GM12864 (cell line): ENCODE results near the gene NCOR2.

ENCODE experiments used
- DNase-seq: peaks from one replicate; pipeline ENCODE4 v3.0.0-alpha.2; 2011; ENCODE audit warnings: low read depth
- H3K4me3 ChIP-seq: 2 replicates; pipeline ENCODE4 v1.5.1; 2011; ENCODE audit warnings: mild to moderate bottlenecking, low read depth, low read length, control low read depth
- CTCF ChIP-seq: IDR thresholded peaks from 2 replicates; pipeline ENCODE4 v1.5.1; 2011; ENCODE audit warnings: low read depth, mild to moderate bottlenecking, moderate library complexity, low read length, control low read depth, inconsistent platforms; ENCODE audit errors: missing control alignments

NCOR2 gene

GRCh38 chr12:124533456-124533855 lies 34.0 kb downstream of the NCOR2 start:
- H3K4me3 ChIP-seq = no peak overlapping the region
- DNase-seq = no peak
- no peak for TF ChIP-seq CTCF

- DNase-seq = no peak
- no peak overlapping the region for H3K4me3 ChIP-seq
- no peak for TF ChIP-seq CTCF
Observed at GRCh38 chr12:124532967-124533366, 34.4 kb downstream of the NCOR2 start.

GRCh38 chr12:124532331-124532750 lies 35.1 kb downstream of the NCOR2 start:
- no peak for TF ChIP-seq CTCF
- no peak for DNase-seq

DNA sequence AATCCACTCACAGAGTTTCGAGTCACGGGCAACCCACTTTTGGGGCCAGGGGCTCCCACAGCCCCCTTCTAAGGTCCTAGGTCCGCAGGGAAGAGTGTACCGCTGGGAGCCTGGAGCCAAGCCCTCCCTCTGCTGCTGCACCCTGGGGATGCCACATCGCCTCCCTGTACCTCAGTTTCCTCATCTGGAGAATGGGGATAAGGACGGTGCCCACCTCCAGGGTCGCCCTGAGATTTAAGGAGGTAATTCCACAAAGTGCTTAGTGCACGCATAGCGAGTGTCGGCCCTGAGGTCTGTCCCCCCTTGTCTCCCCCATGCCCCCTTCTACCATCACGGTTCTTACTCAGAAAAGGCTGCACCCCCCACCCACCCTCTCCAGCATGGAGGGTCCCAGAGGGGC lies 35.5 kb downstream of the NCOR2 start:
- no peak overlapping the region for H3K4me3 ChIP-seq
- DNase-seq = no peak
- TF ChIP-seq CTCF = no peak

More at GRCh38 chr12:124532331-124532750, 35.1 kb downstream of the NCOR2 start:
- H3K4me3 ChIP-seq = no peak overlapping the region

GRCh38 chr12:124531281-124531745 lies 36.1 kb downstream of the NCOR2 start:
- no peak for DNase-seq
- no peak overlapping the region for H3K4me3 ChIP-seq
- TF ChIP-seq CTCF = no peak

GRCh38 chr12:124530637-124531263 lies 36.7 kb downstream of the NCOR2 start:
- no peak for DNase-seq
- H3K4me3 ChIP-seq = no peak overlapping the region
- TF ChIP-seq CTCF = no peak
